Measurements from ENCODE around the gene SEPTIN10.
"Not testable (repeated sequence)": the region's sequence is repeated elsewhere in the genome, so short reads cannot be mapped to it uniquely, and the experiment has no call there.

SEPTIN10 gene

DNA sequence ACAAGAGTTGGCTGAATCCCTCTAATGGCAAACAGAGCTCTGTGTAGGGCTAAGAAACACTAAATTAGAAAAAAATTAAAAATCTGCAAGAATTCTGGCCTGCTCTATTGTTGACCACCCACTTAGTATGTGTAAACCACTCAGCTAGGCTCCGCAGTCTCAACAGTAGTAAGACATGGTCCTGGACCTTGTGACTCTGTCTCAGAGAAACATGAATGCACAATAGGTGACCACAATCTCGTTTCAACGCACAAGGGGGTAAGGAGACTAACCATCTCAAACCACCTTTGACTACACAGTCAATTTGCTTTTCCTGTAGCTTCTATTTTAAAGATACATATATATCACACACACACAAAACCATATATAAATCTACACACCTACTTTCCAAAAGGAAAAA is 16.5 kb downstream of the SEPTIN10 start:
- DNase-seq = no peak

DNA sequence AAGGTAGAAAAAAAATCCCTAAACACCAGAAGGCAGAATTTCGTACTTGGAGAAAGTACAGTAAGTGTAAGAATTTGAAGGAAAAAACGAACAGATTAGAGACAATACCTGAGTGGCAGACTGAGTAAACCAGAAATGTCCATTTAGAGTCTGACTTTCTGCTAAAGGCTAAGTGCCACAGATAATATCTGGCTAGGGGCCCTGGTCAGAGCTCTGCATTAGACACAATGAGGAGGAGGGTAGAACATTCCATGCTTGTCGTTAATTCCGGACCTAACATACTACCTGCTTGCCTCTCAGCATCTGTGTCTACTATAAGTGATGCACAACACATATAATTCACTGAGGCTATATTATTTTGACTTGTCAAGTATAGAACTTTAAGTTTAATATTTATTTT is 18.1 kb downstream of the SEPTIN10 start:
- no peak for DNase-seq

DNA sequence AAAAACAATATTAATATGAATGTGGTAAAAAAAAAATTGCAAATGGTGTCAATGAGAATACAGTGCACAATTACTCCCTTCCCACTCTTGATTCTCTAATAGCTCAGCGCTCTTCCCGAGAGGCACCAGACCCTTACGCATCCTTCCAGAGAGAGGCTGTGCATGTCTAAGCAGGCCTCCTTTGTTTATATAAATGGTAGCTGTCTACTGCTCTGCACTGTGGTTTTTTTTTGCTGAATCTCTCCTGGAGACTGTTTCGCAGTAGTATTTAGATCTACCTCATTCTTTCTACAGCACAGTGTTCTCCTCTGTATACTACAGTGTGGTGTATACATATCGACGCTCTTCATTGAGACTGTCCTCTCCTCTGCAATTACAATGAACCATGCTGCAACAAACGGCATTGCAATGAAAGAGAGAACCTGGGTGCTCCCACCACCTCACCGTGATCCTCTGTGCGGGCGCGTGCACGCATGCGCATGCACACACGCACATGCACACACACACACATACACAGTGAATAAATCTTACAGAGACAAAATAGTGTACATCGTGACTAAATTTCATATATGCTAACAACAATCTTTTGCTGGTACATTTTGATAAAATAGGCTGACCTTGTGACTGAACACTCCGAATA is 19.4 kb downstream of the SEPTIN10 start:
- no peak for DNase-seq

DNA sequence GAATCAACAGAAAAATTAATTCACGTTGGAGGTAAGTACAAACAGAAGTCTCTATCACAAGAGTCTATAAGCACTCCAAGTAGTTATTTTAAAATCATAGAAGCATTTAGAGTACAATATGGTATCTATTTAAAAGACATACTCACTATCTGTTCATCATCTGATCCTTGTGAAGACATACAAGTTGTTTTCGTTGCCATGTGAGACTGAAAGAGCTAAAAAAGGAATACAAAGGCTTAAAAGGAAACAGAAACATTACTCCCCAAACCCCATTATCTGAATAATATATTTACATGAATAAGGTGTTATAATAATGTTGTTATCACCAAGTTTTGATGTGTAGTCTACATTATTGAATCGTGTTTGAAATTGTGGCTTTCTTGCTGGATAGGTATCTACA is 20.9 kb downstream of the SEPTIN10 start:
- no peak for DNase-seq

DNA sequence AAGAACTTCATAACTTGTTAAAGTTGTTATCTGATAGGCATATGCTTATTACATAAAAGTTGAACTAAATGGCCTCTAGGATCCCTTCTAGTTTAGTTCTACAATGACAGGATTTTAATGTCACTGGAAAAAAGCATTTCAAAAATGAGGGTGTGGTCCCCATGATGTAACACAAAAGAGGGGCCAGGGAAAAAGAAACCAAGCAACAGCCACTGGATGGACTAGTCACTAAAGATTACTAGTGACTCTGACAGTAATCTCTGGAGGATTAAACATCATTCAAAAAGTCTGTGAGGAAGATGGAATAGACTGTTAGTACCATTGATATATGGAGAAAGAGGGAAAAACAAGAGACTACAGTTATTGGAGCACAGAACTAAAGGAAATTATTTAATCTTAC is 22.6 kb downstream of the SEPTIN10 start:
- no peak for DNase-seq

DNA sequence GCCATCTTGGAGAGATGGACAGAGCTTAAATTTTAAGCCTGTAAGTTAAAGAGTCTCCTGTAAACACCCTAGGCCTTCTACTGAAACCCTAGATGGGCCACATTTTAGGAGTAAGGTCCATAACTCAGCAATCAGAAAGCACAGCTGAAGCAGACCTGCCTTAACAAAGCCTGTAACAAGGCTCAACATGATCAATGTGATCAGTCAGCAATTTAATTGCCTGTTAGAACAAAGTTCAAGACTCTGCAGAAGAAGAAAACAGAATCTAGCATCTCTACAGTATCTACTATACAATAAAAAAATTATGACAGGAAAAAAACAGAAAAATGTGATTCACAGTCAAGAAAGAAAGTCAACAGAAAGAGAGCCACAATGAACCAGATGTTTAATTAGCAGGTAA is 27.1 kb downstream of the SEPTIN10 start:
- DNase-seq = no peak

DNA sequence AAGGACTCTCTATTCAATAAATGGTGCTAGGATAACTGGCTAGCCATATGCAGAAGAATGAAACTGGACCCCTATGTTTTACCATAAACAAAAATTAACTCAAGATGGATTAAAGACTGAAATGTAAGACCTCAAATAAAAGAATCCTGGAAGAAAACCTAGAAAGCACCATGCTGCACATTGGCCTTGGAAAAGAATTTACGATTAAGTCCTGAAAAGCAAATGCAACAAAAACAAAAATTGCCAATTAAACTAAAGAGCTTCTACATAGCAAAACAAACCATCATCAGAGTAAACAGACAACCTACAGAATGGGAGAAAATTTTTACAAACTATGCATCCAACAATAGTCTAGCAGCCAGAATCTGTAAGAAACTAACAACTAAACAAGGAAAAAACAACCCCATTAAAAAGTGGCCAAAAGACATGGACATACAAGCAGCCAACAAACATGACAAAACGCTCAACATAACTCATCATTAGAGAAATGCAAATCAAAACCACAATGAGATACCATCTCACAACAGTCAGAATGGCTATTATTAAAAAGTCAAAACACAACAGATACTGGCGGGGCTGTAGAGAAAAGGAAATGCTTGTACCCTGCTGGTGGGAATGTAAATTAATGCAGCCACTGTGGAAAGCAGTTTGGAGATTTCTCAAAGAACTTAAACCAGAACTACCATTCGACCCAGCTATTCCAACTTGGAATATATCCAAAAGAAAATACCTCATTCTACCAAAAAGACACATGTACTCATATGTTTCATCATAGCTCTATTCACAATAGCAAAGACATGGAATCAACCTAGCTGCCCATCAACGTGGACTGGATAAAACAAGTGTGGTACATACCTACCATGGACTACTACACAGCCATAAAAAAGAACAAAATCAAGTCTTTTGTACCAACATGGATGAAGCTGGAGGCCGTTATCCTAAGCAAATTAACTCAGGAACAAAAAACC is 30.6 kb downstream of the SEPTIN10 start:
- no peak for DNase-seq

DNA sequence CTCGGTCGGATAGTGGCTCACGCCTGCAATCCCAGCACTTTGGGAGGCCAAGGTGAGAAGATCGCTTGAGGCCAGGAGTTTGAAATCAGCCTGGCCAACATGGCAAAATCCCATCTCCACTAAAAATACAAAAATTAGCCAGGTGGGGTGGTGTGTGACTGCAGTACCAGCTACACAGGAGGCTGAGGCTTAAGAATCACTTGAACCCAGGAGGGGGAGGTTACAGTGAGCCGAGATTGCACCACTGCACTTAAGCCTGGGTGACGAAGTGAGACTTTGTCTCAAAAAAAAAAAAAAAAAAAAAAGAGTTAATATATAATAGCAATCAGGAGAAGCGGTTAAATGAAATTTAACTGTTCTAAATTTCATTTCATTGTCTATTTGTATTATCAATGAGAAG is 36.1 kb downstream of the SEPTIN10 start:
- not testable (repeated sequence) for DNase-seq

DNA sequence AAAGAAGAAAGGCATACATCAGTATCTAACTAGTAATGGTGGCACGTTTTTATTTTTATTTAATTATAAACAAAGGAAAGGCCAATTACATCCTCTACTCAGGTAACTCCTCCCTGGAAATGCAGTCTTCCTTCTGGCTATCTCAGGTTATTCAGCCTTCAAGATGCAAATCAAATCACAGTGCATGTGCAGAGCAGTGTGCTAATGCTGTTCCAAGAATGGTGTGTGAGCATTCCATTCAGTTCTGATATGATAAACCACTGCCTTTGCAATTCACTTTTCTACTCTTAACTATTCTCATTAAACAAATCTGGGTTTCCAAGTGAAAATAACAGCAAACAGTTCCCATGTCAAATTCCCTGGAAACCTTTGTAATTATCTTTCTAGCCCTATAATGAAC is 38.4 kb downstream of the SEPTIN10 start:
- no peak for DNase-seq

DNA sequence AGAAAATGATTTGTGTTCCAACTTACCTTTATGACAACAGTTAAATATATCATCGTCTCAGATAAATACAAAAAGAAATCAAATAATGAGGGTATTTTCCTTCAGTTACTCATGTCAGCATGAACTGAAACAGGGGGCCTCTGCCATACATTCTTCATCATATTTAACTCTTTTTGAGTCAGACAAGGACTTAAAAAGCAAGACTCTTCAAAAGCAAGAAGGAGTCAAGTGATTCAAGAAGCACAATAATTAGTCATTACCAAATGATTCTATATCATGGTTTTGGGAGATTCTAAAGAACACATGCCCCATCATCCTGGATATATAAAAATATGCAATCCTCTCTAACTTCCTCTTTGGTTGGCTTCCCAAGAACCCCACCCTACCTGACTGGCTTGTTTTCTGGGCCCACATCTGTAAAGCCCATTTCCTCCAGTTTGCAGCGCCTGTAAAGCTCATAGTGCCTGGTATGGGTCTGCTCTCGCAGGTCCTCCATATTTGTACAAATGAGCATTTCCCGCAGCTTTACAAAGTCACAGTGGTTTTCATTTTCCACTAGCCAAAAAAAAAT is 49.7 kb downstream of the SEPTIN10 start:
- no peak for DNase-seq

DNA sequence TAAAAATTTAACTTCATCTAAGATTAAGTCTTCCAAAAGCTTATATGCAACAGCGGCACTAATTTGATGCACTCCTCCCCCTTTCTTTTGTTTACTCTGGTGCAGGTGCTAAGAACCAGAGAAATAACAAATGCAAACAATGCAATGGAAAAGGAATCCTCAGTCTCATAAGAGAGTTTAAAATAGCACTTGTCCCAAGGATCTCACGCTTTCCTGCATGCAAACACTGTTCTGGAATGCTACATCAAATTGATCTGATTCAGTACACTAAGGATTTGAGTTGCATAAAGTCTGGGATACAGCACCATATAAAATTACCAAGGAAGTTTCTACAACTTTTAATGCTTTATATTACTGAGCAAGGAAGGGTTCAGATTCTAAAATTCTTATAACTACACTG is 50.5 kb downstream of the SEPTIN10 start:
- DNase-seq = no peak

DNA sequence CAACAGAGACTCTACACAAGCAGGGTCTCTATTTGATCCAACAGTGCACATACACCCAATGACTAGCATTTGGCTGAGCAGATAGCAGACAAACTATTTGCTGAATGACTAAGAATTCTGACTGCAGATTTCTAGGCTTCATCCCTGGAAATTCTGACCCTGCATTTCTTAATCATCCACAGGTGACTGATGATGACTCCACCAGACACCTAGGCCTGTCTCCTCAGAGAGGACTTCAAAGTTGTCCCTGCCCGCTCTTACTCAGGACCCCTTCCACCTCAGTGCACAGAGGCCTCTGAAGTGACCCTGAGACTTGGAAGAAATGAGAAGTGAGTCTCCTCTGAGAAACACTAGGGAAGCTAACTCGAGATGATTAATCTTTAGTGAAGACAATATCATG is 51.3 kb downstream of the SEPTIN10 start:
- DNase-seq = no peak

DNA sequence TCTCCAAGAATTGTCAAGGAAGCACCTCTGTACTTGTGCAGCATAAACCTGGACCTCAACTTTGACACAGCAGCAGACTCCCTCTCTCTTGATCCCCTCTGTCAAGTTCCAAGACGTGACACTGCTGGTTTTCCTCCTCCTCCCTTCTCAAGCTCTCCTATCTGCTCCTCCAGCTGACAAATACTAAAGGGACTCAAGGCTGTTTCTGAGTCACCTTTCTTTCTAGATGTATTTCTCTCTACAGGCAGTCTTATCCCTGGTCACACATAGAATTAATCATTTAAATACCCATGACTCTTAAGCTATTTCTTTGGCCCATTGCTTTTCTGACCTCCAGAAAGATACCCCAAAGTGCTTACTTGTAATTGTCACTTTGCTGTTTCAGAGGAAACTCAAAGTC is 53.5 kb downstream of the SEPTIN10 start:
- no peak for DNase-seq

DNA sequence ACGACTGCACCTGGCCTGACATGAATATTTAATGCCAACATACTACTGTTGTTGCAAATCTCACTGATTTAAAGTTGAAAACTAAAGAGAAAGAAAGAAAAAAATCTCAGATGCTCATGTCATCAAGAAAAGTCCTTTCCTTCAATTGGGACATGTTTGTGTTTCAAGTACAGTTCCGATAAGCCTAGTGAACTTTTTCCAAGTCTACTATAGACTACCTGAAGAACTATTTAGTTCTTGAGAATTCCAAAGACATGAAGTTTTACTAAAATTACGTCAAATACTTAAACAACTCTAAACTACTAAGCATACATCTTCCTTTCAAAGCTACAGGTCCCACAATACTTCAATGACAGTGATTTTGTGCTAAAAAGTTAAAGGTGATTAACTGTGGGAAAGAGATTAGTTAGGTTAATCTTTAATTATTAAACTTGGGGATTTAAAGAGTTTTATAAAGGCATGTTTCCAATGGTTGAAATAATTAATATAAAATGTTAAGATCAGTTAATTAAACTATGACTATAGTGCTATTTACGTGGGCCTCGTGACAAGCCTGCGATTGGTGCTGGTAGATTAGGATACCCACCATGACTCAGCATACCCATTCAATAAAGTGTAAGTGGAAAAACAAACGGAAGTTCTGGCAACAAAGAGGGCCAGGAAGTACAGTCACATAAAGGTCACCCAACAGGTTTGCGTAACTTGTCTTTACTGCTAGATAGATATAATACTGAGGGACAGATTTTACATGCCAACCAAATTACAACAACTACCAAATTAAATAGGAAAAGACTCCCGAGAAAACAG is 55.5 kb downstream of the SEPTIN10 start:
- no peak for DNase-seq

DNA sequence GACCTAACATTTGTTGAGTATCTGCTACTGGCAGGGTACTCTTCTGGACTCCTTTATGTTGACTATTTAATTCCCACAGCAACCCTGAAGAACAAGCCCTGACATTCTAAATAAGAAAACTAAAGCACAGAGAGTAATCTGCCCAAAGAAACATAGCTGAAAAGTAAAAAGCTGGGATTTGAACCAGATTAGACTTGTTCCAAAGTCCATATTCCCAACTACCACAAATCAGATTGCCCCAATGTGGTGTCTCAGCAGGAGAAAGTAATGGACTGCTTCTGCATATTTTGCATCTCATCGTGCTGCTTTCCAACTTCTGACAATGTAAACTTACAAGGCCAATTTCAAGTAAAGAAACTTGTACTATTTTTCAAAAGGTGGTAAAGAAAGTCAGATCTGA is 56.5 kb downstream of the SEPTIN10 start:
- DNase-seq = no peak

DNA sequence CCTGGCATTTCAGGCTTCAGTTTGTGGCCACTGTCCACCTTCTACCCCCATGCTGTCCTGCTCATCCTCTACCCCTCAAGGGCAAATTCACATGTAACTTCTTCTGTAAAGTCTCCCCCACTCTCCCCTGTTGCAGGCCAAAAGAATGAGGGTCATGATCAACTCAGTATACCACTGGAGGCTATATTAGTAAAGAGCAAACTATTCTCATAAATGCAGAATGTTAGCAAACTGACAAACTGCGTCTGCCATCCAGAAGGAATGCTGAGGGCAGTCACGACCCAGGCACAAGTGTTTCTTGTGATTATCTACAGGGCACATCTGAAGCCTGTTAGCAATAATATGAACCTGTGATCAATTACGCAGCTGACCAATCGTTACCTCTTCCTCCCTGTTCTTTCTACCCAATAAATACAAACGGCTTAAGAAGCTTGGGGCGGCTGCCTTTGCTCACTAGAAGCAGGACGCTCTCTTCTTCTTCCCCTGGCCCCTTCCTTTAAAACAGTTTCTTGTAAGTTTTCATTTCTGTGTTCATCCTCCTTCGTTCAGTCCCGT is 58.3 kb downstream of the SEPTIN10 start:
- no peak for DNase-seq

DNA sequence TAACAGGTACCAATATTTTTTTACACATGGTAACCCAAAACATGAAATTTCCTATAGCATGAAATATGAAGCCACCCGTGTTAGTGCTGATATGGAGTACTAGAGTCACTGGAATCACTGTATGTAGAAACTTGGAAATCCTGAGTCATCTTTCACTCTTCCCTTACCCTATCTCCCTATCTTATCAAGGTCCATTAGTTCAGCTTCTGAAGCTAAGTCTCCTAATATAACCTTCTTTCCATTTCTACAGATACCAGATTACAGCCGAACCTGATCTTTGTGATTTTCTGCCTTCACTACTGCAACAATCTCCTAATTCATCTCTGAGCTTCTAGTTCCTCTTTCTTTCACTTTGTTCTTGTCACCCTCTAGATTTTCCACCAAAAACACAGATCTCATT is 59.0 kb downstream of the SEPTIN10 start:
- DNase-seq = no peak

DNA sequence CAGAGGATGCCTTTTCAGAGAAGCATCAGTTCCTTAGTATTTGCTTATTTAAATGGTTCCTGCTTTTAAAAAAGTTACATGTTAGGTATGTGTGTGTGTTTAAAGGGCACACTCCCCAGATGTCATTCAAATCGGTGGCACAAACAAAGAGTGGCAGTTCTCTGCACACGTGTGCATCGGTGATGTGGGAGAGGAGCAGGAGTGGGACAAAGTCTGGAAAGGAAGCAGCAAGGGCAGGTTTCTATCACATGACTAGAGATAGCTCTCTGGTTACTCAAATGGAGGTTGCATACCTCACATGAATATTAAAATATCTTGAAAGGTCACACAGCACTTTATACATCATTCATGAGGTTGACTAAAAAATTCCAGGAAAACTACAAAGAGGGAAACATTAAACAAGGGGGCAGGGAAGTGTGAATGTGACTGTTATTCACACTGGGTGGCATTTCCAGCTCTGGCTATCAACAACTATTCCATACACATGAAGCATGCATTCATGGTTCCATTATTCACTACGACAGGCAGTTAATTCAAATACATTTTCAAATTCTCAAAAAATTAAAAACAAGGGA is 64.7 kb downstream of the SEPTIN10 start:
- DNase-seq = no peak

DNA sequence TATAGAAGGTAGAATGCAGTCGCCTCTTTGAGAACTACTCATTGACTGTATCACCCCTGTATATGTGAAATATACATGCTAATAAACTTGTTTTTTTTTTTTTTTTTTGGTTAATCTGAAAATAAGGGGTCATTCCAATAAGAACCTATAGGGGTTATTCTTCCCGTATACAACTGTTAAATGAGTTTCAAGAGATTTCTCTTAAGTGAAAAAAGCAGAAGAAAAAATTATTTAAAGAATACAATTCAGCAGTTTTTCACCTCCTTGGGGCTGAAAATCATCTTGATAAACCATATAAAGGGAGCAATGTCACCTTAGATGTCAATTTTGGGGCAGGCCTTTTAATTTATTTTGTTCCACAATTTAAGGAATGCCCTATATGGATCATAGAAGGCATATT is 66.5 kb downstream of the SEPTIN10 start:
- no peak for DNase-seq

DNA sequence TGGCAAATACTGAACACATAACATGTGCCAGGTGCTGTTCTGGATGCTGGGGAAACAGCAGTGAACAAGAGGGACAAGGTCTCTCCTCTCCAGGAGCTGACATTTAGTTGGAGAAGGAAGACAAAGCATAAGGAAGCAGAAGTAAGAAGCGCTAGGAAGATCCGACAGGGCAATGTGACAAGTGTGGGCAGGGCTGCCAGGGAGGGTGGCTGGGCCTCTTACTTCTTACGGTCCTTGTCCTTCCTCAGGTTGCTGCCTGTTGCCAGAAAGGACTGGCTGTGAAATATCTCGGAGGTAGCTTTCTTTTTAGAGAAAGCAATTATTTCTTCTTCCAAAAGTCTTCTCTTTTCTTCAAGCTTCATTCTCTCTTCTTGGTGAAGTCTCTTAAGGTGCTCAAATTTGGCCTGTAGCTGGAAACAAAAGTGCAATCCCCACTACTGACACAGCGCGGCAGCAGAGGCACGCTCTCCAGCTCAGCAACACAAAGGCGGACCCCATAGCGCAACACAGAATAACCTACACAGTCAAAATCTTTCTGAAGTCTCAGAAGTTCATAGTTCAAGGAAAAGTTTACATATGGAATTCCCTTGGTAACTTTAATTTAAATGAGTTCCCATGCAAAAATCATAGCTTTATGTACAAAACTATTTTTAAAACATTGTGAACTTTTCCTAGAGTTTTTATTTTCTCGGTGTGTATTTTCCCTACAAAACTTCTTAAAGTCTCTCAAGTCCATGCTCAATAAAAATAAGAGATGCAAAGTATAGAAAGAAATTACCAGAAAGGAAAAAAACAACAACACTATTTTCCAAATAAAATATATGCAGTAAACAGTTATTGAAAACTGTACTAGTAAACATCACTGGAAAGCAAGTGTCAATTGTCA is 67.7 kb downstream of the SEPTIN10 start:
- DNase-seq = no peak

DNA sequence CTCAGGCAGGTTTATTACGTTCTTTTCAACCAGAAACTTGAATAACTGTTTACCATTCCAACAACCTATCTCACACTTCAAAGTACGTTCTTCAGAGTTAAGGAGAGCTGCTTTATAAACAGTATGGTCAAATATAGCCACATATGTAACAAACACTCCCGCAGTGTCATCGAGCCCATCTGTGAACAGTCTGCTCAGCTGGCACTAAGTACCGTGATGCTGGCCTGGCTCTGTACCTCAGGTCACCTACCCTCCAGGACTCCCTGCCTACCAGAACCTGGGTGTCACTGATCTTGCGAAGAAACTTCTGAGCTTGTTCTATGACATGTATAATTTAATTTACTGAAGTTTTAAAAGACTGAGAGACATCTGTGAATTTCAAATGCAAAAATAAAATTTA is 71.4 kb downstream of the SEPTIN10 start:
- no peak for DNase-seq
